Adrenal gland (tissue), 12 donors: ENCODE results near the gene NPR1. TPM values are rescaled to one million over a fixed set of nuclear protein-coding genes. Genes with fewer than 3 reads are reported as not detected.

Experiments used
- DNase-seq, 7 donors: peaks; one replicate each; pipeline ENCODE4 v3.0.0-alpha.2; 2019 to 2020
- H3K27ac ChIP-seq, 5 donors: fragments of 200-600 bp; sonication (generic) in 4 of 5; 1 replicate in 3 of 5; 2 replicates in 2 of 5; pipeline versions ENCODE4 v1.5.1 to v1.8.0; 2016 to 2020; ENCODE audit warnings: mild to moderate bottlenecking in 1 of 5
- H3K27me3 ChIP-seq: fragments of 200-600 bp; 2 replicates; pipeline ENCODE4 v1.8.0; 2021
- H3K36me3 ChIP-seq, 2 donors: fragments of 200-600 bp; replicated peaks in 1 of 2; 1 replicate in 1 of 2; 2 replicates in 1 of 2; pipeline versions ENCODE4 v1.5.1 to v1.8.0; 2018 to 2022
- H3K4me1 ChIP-seq, 2 donors: fragments of 200-600 bp; replicated peaks in 1 of 2; 1 replicate in 1 of 2; 2 replicates in 1 of 2; pipeline versions ENCODE4 v1.5.1 to v1.8.0; 2018 to 2021
- H3K4me3 ChIP-seq, 4 donors: fragments of 200-600 bp; sonication (generic) in 3 of 4; one replicate each; pipeline ENCODE4 v1.5.1; 2016 to 2018
- H3K9me3 ChIP-seq, 3 donors: fragments of 200-600 bp; sonication (generic) in 1 of 3; replicated peaks in 1 of 3; 1 replicate in 2 of 3; 2 replicates in 1 of 3; pipeline versions ENCODE4 v1.5.1 to v1.8.0; 2016 to 2021
- CTCF ChIP-seq, 6 experiments: fragments of 450-650 bp in 4 of 6; fragments of 200-600 bp in 2 of 6; sonication (generic) in 1 of 6; IDR thresholded peaks; 1 replicate in 5 of 6; 2 replicates in 1 of 6; pipeline versions ENCODE4 v1.5.1 to v1.8.0; 2016 to 2021; ENCODE audit warnings: antibody characterized with exemption in 6 of 6, mild to moderate bottlenecking in 2 of 6, moderate library complexity in 1 of 6
- POLR2A ChIP-seq, 2 donors: fragments of 450-650 bp; IDR thresholded peaks; one replicate each; pipeline ENCODE4 v1.6.1; 2017; ENCODE audit warnings: antibody characterized with exemption in 2 of 2, mild to moderate bottlenecking in 2 of 2, moderate library complexity in 1 of 2
- WGBS, 4 donors: extraction: QIAGEN DNeasy Blood & Tissue Kit in 2 of 4; methylation state at CpG; one replicate each; pipeline versions ENCODE4 v1.1.5 to v1.1.7; 2013 to 2017; 5-methylcytosine and 5-hydroxymethylcytosine counted together
- intact Hi-C, 2 donors: fragments of 100-400 bp; cut with DNase I; formaldehyde crosslinking; loops; one replicate each; pipeline versions ENCODE4 v1.14.1 to v1.15.0; 2022 to 2023
- polyA plus RNA-seq, 3 donors: library from polyadenylated mRNA; stranded (reverse); fragments of 200-250 nt in 2 of 3; fragments of 350-450 nt in 1 of 3; fragmentation: Illumina TruSeq in 1 of 3; extraction: RNeasy Lipid Tissue Mini Kit (QIAGEN cat#74804) in 1 of 3; gene quantifications; one replicate each; pipeline ENCODE4 v1.2.3, GENCODE V29; 2013 to 2014
- total RNA-seq, 9 donors: library from RNA; depleted of rRNA in 4 of 9; stranded (reverse); fragments of >200 nt in 4 of 9; fragments of 120-200 nt in 1 of 9; fragmentation: NEBNext Ultra II Directional in 1 of 9; extraction: Animal tissue kit (Norgen Biotek cat#: 25700) in 1 of 9; gene quantifications; one replicate each; pipeline versions ENCODE4 v1.1.0 to v1.2.4, GENCODE V29; 2013 to 2023
- donor health status: healthy with polysubstance abuse.
- donor health status: Bipolar disorder and iron deficiency.
- donor health status: DM: yes; HTN: yes; CAD: no.
- donor health status: DM: no; HTN: no; CAD: no.
- donor health status: DM: no; HTN: no; CAD: no.
- donor health status: DM: yes; HTN: yes; CAD: no.

NPR1 gene
- total and polyA plus RNA-seq, 12 donors: 7.9 to 47.9 (median 19.6) TPM

GRCh38 chr1:153643816-153644215, 34.7 kb upstream of the NPR1 start:
- Histone ChIP-seq H3K4me3 (no peak overlapping the region), H3K4me1 (peaks cover 5 to 11% of the 10 kb centered on the region in 2 donors), H3K36me3 (peaks cover 0 to 76% of the 10 kb centered on the region in 2 donors), H3K27me3 (no peaks in the 10 kb centered on the region), H3K9me3 (no peaks in the 10 kb centered on the region), H3K27ac (peak overlapping the region in 1 of 5 donors; percentile 6)
- no peak for TF ChIP-seq CTCF (IDR thresholded peaks at IDR 0.05)
- no peak for TF ChIP-seq POLR2A (IDR thresholded peaks at IDR 0.05)
- DNase-seq: no peak
- intact Hi-C loops: no loop called here

GRCh38 chr1:153646672-153647345, 31.7 kb upstream of the NPR1 start:
- Histone ChIP-seq H3K27me3 (no peaks in the 10 kb centered on the region), H3K9me3 (no peaks in the 10 kb centered on the region), H3K36me3 (peaks cover 0 to 46% of the 10 kb centered on the region in 2 donors), H3K4me3 (no peak overlapping the region), H3K4me1 (peaks cover 5 to 11% of the 10 kb centered on the region in 2 donors), H3K27ac (peak overlapping the region in 1 of 5 donors; percentile 62)
- 78 to 87% (median 84%) methylated on average over 5 of the region's 5 CpGs for WGBS, 4 donors
- DNase-seq: peak in 2 of 7 donors; percentile 32 to 50
- TF ChIP-seq POLR2A (IDR thresholded peaks at IDR 0.05) (no peak), CTCF (IDR thresholded peaks at IDR 0.05) (no peak)
- intact Hi-C loops: no loop called here

GRCh38 chr1:153647346-153647714, 31.2 kb upstream of the NPR1 start:
- no peak for TF ChIP-seq CTCF (IDR thresholded peaks at IDR 0.05)
- TF ChIP-seq POLR2A (IDR thresholded peaks at IDR 0.05): no peak
- H3K27me3 ChIP-seq: no peaks in the 10 kb centered on the region
- peaks cover 0 to 40% of the 10 kb centered on the region in 2 donors for H3K36me3 ChIP-seq
- H3K27ac ChIP-seq: peak overlapping the region in 1 of 5 donors; percentile 62
- intact Hi-C loops: no loop called here
- no peak for DNase-seq
- H3K4me3 ChIP-seq: no peak overlapping the region
- 49 to 80% (median 63%) methylated on average over 1 to 2 of the region's 2 CpGs for WGBS, 4 donors
- no peaks in the 10 kb centered on the region for H3K9me3 ChIP-seq
- peaks cover 5 to 11% of the 10 kb centered on the region in 2 donors for H3K4me1 ChIP-seq

- H3K4me3 ChIP-seq: no peak overlapping the region
- no peaks in the 10 kb centered on the region for H3K27me3 ChIP-seq
- no peak overlapping the region for H3K27ac ChIP-seq
- peak in 1 of 7 donors; percentile 14 for DNase-seq
- H3K9me3 ChIP-seq: no peaks in the 10 kb centered on the region
- 77 to 88% (median 85%) methylated on average over 7 to 10 of the region's 10 CpGs for WGBS, 4 donors
- intact Hi-C loops: no loop called here
- TF ChIP-seq POLR2A (IDR thresholded peaks at IDR 0.05) (no peak), CTCF (IDR thresholded peaks at IDR 0.05) (no peak)
- H3K4me1 ChIP-seq: peaks cover 13 to 17% of the 10 kb centered on the region in 2 donors
- peaks cover 0 to 32% of the 10 kb centered on the region in 2 donors for H3K36me3 ChIP-seq
Observed at GRCh38 chr1:153648000-153648643, 30.4 kb upstream of the NPR1 start.
